Measurements from ENCODE around the gene DNAJB11. TPM values are rescaled to one million over a fixed set of nuclear protein-coding genes. Genes with fewer than 3 reads are reported as not detected.

The DNAJB11 gene
- total RNA-seq, 4 donors from 2014 or later = 28.1 to 38.2 (median 31.7) TPM

DNA sequence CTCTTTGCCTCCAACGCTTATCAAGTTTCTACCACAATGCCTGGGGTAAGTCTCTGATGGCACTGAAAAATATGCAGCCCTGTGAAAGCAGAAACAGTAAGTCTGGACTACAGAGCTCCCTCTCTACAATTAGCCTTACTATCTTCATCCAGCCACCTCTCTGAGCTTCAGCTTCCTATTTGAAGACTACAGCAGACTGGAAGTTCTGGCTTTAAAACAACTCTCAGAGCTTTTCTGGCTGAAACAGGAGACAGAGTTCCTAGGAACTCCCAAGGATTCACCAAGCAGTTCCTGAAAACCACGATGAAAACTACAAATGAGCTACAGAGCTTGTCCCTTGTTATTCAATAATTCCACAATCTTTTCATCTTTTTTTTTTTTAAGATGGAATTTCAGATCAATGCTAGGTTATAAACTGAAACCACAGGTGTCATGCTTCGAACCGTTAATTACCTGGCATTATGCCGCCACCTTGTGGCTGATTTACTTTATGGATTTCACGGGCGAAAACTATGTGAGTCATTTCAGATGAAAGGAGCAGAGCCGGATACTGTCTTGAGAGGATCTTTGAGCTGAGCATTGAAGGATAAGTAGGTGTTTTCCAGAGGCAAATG is 30.2 kb upstream of the DNAJB11 start:
- TF ChIP-seq, protein P1, sequence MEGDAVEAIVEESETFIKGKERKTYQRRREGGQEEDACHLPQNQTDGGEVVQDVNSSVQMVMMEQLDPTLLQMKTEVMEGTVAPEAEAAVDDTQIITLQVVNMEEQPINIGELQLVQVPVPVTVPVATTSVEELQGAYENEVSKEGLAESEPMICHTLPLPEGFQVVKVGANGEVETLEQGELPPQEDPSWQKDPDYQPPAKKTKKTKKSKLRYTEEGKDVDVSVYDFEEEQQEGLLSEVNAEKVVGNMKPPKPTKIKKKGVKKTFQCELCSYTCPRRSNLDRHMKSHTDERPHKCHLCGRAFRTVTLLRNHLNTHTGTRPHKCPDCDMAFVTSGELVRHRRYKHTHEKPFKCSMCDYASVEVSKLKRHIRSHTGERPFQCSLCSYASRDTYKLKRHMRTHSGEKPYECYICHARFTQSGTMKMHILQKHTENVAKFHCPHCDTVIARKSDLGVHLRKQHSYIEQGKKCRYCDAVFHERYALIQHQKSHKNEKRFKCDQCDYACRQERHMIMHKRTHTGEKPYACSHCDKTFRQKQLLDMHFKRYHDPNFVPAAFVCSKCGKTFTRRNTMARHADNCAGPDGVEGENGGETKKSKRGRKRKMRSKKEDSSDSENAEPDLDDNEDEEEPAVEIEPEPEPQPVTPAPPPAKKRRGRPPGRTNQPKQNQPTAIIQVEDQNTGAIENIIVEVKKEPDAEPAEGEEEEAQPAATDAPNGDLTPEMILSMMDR (IDR thresholded peaks at IDR 0.05; ENCODE audit: low read depth) = no peak

DNA sequence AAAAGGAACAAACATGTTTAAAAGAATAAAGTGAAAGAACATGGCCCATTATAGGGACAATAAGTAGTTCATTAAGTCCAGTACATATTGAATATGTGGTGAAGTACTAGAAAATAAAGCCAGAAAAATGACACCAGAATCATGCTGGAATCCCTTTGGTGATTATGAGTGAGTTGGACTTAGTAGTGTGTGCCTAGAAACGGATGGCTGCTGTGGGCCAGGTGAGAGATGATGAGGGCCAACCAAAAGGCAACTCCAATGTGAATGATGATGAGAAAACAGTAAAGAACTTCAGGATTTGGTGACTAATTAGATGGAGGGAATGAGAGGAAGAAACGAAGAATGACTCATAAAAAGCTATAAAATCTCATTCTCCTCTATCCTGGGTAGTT is 29.7 kb upstream of the DNAJB11 start:
- TF ChIP-seq, protein P1 (IDR thresholded peaks at IDR 0.05; ENCODE audit: low read depth) = no peak

DNA sequence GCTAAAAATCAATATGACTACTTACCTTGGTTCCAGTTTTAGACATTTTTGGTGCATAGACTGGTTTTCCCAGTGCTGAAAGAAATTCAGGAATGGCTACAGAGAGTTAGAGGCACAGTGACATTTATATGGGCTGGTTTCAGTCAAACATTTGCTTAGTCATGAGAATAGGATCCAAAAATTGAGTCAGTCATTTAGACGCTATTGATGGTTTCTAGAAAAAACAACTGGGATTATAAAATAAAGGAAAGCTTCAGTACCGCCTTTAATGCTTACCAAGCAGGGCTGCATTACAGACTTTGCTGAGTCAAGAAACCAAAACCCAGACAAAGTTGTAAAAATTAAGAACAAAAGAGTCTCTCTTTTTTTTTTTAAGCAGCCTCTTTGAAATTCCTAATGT is 26.2 kb upstream of the DNAJB11 start, which contains the start of gene CRYGS:
TSS of gene CRYGS (minus strand) at position 100 of the 400 bp plus-strand sequence. CDS start at position 46, 54 bp downstream.
- TF ChIP-seq, protein P1 (IDR thresholded peaks at IDR 0.05; ENCODE audit: low read depth) = no peak

DNA sequence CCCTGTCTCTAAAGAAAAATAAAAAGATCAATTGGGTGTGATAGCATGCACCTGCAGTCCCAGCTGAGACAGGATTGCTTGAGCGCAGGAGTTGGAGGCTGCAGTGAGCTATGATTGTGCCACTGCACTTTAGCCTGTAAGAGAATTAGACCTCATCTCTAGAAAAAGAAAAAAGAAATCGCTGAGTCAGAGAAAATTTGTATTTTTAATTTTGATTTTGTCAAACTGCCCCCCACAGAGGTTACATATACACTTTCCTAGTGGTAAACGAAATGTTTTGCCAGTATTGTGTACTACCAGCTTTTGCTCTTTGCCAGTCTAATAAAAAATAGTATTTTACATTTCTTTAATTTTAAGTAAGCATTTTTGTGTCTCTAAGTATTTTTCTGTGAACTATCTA is 21.0 kb upstream of the DNAJB11 start:
- TF ChIP-seq, protein P1 (IDR thresholded peaks at IDR 0.05; ENCODE audit: low read depth) = no peak

DNA sequence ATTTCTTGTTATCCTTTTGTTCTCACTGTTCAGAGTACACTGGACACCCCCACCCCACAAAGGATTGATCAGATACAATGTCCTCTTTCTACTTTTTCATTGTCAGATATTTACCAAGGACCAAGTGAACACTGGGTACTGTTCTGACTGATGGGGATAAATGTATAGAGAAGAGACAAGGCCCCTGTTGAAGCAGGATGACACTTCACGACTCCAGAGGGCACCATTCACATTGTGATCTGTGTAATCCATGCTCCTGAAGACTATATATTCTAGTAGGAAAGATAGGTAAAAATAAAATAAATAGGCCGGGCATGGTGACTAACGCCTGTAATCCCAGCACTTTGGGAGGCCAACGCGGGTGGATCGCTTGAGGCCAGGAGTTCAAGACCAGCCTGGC is 19.1 kb upstream of the DNAJB11 start:
- TF ChIP-seq, protein P1 (IDR thresholded peaks at IDR 0.05; ENCODE audit: low read depth) = no peak

DNA sequence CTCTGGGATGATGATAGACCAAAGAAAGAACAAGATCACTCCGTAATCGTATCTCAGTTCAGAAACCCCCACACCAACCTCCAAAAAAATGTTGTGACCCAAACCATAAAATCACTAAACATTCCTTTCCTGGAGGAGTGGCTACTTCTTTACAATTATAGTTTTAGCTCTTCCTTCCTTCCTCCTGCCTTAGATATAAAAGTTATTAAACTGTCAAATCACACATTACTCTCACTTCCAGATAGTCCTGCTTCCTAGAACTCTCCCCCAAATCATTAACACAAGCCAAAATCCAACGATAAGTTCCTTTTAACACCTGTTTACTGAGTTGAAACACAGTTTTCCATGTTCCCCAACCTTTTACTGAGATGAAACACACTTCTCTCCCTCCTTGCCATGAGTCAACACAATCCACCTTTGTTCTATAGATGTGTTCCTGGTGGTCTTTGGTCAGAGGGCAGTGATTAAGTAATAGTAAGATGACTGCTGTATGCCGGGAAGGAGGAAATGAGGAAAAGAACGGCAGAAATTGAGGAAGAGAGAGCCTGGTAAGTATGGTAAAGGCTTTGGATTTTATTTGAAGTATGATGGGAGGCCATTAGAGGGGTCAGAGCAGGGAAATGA is 18.0 kb upstream of the DNAJB11 start:
- TF ChIP-seq, protein P1 (IDR thresholded peaks at IDR 0.05; ENCODE audit: low read depth) = no peak

DNA sequence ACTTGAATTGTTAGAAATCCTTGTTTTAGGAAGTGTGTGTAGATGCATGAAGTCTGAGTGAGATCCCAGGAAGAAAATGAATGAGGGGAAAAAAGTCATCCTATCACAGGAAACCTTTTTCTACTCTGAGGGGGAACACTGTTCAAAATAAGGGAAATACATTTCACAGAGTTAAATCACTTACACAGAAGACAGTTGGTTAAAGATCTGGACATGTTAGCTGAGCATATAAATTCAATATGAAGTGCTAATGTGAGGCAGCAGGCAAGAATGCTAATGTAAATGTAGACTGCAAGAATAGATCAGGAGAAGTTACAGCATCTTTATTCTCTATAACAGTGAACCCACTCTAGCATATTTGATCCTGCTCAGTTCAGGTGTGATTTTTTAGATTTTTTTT is 5.9 kb upstream of the DNAJB11 start:
- TF ChIP-seq, protein P1 (IDR thresholded peaks at IDR 0.05; ENCODE audit: low read depth) = no peak
